ENCODE measurements around the gene OR10AD1.
"Not testable (repeated sequence)": the region's sequence is repeated elsewhere in the genome, so short reads cannot be mapped to it uniquely, and the experiment has no call there.

DNA sequence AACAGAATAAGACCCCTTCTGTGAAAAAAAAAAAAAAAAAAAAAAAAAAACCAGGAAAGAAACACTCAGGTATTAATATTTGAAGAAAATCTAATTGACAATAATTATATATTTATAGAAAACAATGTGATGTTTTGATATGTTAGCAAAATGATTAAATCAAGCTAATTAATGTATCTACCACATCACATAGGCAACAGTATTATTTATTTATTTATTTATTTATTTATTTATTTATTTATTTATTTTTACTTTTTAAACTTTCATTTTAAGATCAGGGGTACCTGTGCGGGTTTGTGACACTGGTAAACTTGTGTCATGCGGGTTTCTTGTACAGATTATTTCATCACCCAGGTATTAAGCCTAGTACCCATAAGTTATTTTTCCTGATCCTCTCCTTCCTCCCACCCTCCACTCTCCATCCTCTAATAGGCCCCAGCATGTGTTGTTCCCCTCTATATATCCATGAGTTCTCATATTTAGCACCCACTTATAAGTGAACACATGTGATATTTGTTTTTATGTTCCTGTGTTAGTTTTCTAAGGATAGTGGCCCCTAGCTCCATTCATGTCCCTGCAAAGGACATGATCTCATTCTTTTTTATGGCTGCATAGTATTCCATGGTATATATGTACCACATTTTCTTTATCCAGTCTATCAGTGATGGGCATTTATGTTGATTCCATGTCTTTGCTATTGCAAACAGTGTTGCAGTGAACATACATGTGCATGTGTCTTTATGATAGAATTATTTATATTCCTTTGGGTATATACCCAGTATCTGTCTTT is 28.3 kb upstream of the OR10AD1 start:
- TF ChIP-seq POLR2A (IDR thresholded peaks at IDR 0.05; ENCODE audit: low read length); GATA1 (IDR thresholded peaks at IDR 0.05; ENCODE audit: low read depth, low read length): not testable (repeated sequence)
